K562 (cell line): Measurements from ENCODE around the gene MKRN3. TPM values are rescaled to one million over a fixed set of nuclear protein-coding genes. Genes with fewer than 3 reads are reported as not detected.

ENCODE experiments used
- BCOR ChIP-seq: fragments of 450-650 bp; IDR thresholded peaks from 2 replicates; pipeline ENCODE4 v1.6.1; 2016
- FIP1L1 ChIP-seq: fragments of 200-400 bp; formaldehyde crosslinking; IDR thresholded peaks from 2 replicates; pipeline ENCODE4 v1.6.1; 2018; ENCODE audit warnings: mild to moderate bottlenecking, low read depth, low read length; ENCODE audit not compliant: poor library complexity, severe bottlenecking
- FOXM1 ChIP-seq, 2 experiments: fragments of 450-650 bp in 1 of 2; sonication (generic) in 1 of 2; formaldehyde crosslinking in 1 of 2; IDR thresholded peaks; 2 replicates each; pipeline versions ENCODE4 v1.6.1 to v1.9.0; 2017 to 2022; ENCODE audit warnings: low read depth in 2 of 2, mild to moderate bottlenecking in 2 of 2, missing genetic modification reagents in 1 of 2, moderate library complexity in 1 of 2
- GABPB1 ChIP-seq: sonication (generic); formaldehyde crosslinking; IDR thresholded peaks from 2 replicates; pipeline ENCODE4 v1.8.0; 2022; ENCODE audit warnings: mild to moderate bottlenecking, missing genetic modification reagents
- MCM5 ChIP-seq: fragments of 450-650 bp; IDR thresholded peaks from 2 replicates; pipeline ENCODE4 v1.6.1; 2016; ENCODE audit warnings: low read depth
- MGA ChIP-seq: fragments of 450-650 bp; IDR thresholded peaks from 2 replicates; pipeline ENCODE4 v1.6.1; 2016; ENCODE audit warnings: mild to moderate bottlenecking, moderate library complexity
- PRDM10 ChIP-seq: fragments of 450-650 bp; IDR thresholded peaks from 2 replicates; pipeline ENCODE4 v1.6.1; 2018; ENCODE audit not compliant: partially characterized antibody
- TBL1XR1 ChIP-seq, 2 experiments: IDR thresholded peaks; 2 replicates each; pipeline ENCODE4 v1.6.1; 2012; ENCODE audit warnings: improper control_type of control experiment in 2 of 2, low read length in 2 of 2, mild to moderate bottlenecking in 1 of 2
- ZBTB2 ChIP-seq: fragments of 450-650 bp; IDR thresholded peaks from 2 replicates; pipeline ENCODE4 v1.6.1; 2016; ENCODE audit warnings: antibody characterized with exemption
- ZNF175 ChIP-seq: fragments of 200-800 bp; sonication (Bioruptor generic); IDR thresholded peaks from 2 replicates; pipeline ENCODE4 v1.6.1; 2016; ENCODE audit warnings: low read depth, mild to moderate bottlenecking, missing genetic modification characterization, missing compliant biosample characterization
- polyA plus RNA-seq, 8 experiments: library from polyadenylated mRNA; depleted of rRNA in 4 of 8; stranded (reverse) in 5 of 8; unstranded in 3 of 8; fragments of >200 nt; fragmentation: Nextera tagmentation in 2 of 8; fragmentation: Illumina TruSeq in 1 of 8; extraction: Ambion mirVana in 2 of 8; extraction: Trizol in 1 of 8; gene quantifications; 2 replicates each; pipeline versions ENCODE4 v1.2.1 to v1.2.3, GENCODE V29; 2011 to 2014; ENCODE audit warnings: inconsistent platforms in 1 of 8, missing spikeins in 1 of 8
- total RNA-seq, 7 experiments: library from RNA; depleted of rRNA in 6 of 7; stranded (reverse); fragments of >200 nt in 6 of 7; fragmentation: Illumina TruSeq in 2 of 7; extraction: Trizol in 2 of 7; gene quantifications; 2 replicates each; pipeline versions ENCODE4 v1.2.1 to v1.2.3, GENCODE V29; 2011 to 2021; ENCODE audit warnings: low replicate concordance in 1 of 7

Gene MKRN3
- total and polyA plus RNA-seq, 9 of the 15 experiments (the other 6 are each of a cell fraction or from before 2014, with no cell fraction given): 6.5 to 33.4 (median 25.1) TPM

- TF ChIP-seq ZBTB2 (peak; percentile 30; the same call in 1 of the 2 replicates), ZNF175 (CRISPR knock-in tag) (peak; percentile 73), FOXM1 (IDR thresholded peaks at IDR 0.05; ENCODE audit: low read depth) (no peak), FOXM1 (CRISPR knock-in tag; IDR thresholded peaks at IDR 0.05; ENCODE audit: low read depth) (no peak), BCOR (0 out of 2 replicates have a peak, but pooled peaks have one; percentile 19), MGA (peak; percentile 74), FIP1L1 (peak; percentile 40), MCM5 (no peak), TBL1XR1 (IDR thresholded peaks at IDR 0.05; ENCODE audit: low read length in 2 of 2) (peak in 1 of 2 experiments; percentile 25; a peak in 1 of 4 replicates), GABPB1 (CRISPR knock-in tag) (peak; percentile 100), PRDM10 (no peak)
Measured at GRCh38 chr15:23565395-23566070, at the start of gene MKRN3 (continued).
